Measurements from ENCODE around the gene CDC42EP3. TPM values are rescaled to one million over a fixed set of nuclear protein-coding genes. Genes with fewer than 3 reads are reported as not detected.

Gene CDC42EP3
- polyA plus RNA-seq, 1 donor from 2014 or later: 25.2 TPM

- no peak for TF ChIP-seq MXI1 (conservative IDR thresholded peaks at IDR 0.05; ENCODE audit: poor library complexity, severe bottlenecking)
- no peak for TF ChIP-seq EP300 (conservative IDR thresholded peaks at IDR 0.05; ENCODE audit: poor library complexity, severe bottlenecking)
- no peak for TF ChIP-seq RAD21 (conservative IDR thresholded peaks at IDR 0.05)
- TF ChIP-seq TAF1 (IDR thresholded peaks at IDR 0.05; ENCODE audit: low read depth): no peak
- no peak for TF ChIP-seq CTCF (IDR thresholded peaks at IDR 0.05; ENCODE audit: poor library complexity, severe bottlenecking)
- TF ChIP-seq REST (IDR thresholded peaks at IDR 0.05; ENCODE audit: borderline replicate concordance): no peak
- no peaks in the 10 kb centered on the region for H3K9me2 ChIP-seq (ENCODE audit: insufficient read depth, low read length)
- no peak overlapping the region for H3K4me3 ChIP-seq (ENCODE audit: low read length)
- no peak overlapping the region for H3K9ac ChIP-seq (ENCODE audit: low read length)
- H3K27me3 ChIP-seq (ENCODE audit: insufficient read depth, low read depth, low read length): no peaks in the 10 kb centered on the region
- H2AFZ ChIP-seq (ENCODE audit: low read depth, low read length): no peak overlapping the region
- H3K36me3 ChIP-seq (ENCODE audit: insufficient read depth, low read length): no peaks in the 10 kb centered on the region
- no peaks in the 10 kb centered on the region for H4K20me1 ChIP-seq (ENCODE audit: insufficient read depth)
- no peak overlapping the region for H3K27ac ChIP-seq (ENCODE audit: low read length)
- no peaks in the 10 kb centered on the region for H3K9me3 ChIP-seq (ENCODE audit: low read length)
- H3F3A ChIP-seq (ENCODE audit: insufficient read depth, low read length, poor library complexity, severe bottlenecking): no peaks in the 10 kb centered on the region
- H3K4me2 ChIP-seq (ENCODE audit: low read length): no peak overlapping the region
- H3K79me2 ChIP-seq (replicated peaks; ENCODE audit: insufficient read depth, low read length): no peaks in the 10 kb centered on the region
Observed at GRCh38 chr2:37601569-37601968, 69.9 kb downstream of the CDC42EP3 start.

GRCh38 chr2:37600735-37601134 is 70.7 kb downstream of the CDC42EP3 start:
- H3K27ac ChIP-seq (ENCODE audit: low read length): no peak overlapping the region
- no peaks in the 10 kb centered on the region for H3K79me2 ChIP-seq (replicated peaks; ENCODE audit: insufficient read depth, low read length)
- TF ChIP-seq SMC3 (conservative IDR thresholded peaks at IDR 0.05; ENCODE audit: poor library complexity) (no peak), MXI1 (conservative IDR thresholded peaks at IDR 0.05; ENCODE audit: poor library complexity, severe bottlenecking) (no peak), EP300 (conservative IDR thresholded peaks at IDR 0.05; ENCODE audit: poor library complexity, severe bottlenecking) (no peak), EZH2 (IDR thresholded peaks at IDR 0.05; ENCODE audit: borderline replicate concordance, insufficient read depth, low read length, poor library complexity, severe bottlenecking) (no peak), RAD21 (conservative IDR thresholded peaks at IDR 0.05) (no peak), CTCF (IDR thresholded peaks at IDR 0.05; ENCODE audit: poor library complexity, severe bottlenecking) (no peak), REST (IDR thresholded peaks at IDR 0.05; ENCODE audit: borderline replicate concordance) (no peak), POLR2AphosphoS5 (IDR thresholded peaks at IDR 0.05) (no peak)
- no peak overlapping the region for H3K9ac ChIP-seq (ENCODE audit: low read length)
- no peak overlapping the region for H3K4me3 ChIP-seq (ENCODE audit: low read length)
- no peak overlapping the region for H2AFZ ChIP-seq (ENCODE audit: low read depth, low read length)
- H3K9me3 ChIP-seq (ENCODE audit: low read length): no peaks in the 10 kb centered on the region
- H3K9me2 ChIP-seq (ENCODE audit: insufficient read depth, low read length): no peaks in the 10 kb centered on the region
- no peaks in the 10 kb centered on the region for H3K27me3 ChIP-seq (ENCODE audit: insufficient read depth, low read depth, low read length)
- no peaks in the 10 kb centered on the region for H3F3A ChIP-seq (ENCODE audit: insufficient read depth, low read length, poor library complexity, severe bottlenecking)
- no peaks in the 10 kb centered on the region for H4K20me1 ChIP-seq (ENCODE audit: insufficient read depth)
- no peaks in the 10 kb centered on the region for H3K36me3 ChIP-seq (ENCODE audit: insufficient read depth, low read length)
- H3K4me2 ChIP-seq (ENCODE audit: low read length): no peak overlapping the region

All from neural cell (in vitro differentiated cells).